ENCODE data around the gene MACROH2A1. TPM values are rescaled to one million over a fixed set of nuclear protein-coding genes. Genes with fewer than 3 reads are reported as not detected.

Gene MACROH2A1
- total RNA-seq, 1 experiment from 2014 or later = 236 TPM

DNA sequence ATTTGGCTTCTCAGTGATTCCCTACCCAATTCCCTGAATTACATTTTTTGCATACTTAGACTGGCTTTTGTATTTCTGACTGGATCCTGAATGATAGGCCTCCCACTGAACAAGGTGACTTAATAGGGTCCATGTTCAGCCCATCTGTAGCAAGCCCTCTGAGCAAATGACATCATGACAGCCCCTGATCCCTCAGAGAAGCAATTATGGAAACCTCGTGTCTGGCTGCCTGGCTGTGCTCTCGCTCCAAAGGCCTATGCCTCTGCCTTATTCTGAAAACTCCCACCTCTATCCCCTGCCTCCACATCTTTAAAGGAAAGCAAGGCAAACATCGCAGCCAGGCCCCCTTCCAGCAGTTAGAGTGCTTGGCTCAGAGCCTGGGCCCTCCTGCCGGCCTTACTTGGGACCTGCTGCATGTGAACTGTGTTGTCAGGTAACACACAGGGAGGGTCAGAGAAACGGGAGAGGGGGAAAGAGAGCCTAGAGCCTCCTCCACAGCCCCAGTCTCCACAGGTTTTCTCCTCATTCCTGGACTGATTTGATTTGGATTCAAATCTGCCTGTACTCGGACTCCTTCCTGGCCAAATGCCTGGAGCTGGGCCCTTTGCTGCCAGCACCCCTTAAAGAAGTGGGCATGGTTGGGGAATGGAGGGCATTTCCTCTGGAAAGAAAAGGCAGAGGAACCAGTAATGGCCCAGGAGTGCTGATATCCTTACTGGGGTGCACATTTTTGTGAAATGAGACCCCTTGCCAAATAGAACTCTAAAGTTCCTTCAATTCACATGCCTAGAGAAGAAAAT, 44.3 kb upstream of the MACROH2A1 start:
- no peaks in the 10 kb centered on the region for H3K4me1 Mint-ChIP-seq (ENCODE audit: low read depth, unreplicated experiment)
- ChIA-PET CTCF (no interaction called here), POLR2A (no interaction called here)
- TF ChIP-seq, protein P1, sequence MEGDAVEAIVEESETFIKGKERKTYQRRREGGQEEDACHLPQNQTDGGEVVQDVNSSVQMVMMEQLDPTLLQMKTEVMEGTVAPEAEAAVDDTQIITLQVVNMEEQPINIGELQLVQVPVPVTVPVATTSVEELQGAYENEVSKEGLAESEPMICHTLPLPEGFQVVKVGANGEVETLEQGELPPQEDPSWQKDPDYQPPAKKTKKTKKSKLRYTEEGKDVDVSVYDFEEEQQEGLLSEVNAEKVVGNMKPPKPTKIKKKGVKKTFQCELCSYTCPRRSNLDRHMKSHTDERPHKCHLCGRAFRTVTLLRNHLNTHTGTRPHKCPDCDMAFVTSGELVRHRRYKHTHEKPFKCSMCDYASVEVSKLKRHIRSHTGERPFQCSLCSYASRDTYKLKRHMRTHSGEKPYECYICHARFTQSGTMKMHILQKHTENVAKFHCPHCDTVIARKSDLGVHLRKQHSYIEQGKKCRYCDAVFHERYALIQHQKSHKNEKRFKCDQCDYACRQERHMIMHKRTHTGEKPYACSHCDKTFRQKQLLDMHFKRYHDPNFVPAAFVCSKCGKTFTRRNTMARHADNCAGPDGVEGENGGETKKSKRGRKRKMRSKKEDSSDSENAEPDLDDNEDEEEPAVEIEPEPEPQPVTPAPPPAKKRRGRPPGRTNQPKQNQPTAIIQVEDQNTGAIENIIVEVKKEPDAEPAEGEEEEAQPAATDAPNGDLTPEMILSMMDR (IDR thresholded peaks at IDR 0.05; ENCODE audit: insufficient read depth in 1 of 2, low read depth in 1 of 2, low read length in 1 of 2, severe bottlenecking in 1 of 2, unreplicated experiment in 1 of 2) = no peak
- Histone ChIP-seq H3K36me3 (ENCODE audit: control insufficient read depth, insufficient read depth, low read length) (no peaks in the 10 kb centered on the region), H3K27me3 (replicated peaks; ENCODE audit: control insufficient read depth, insufficient read depth, low read length) (no peaks in the 10 kb centered on the region), H3K4me1 (no peaks in the 10 kb centered on the region), H3K9me3 (no peaks in the 10 kb centered on the region), H3K4me3 (ENCODE audit: low read depth, low read length) (no peak overlapping the region)
- intact Hi-C loops (cut with micrococcal nuclease; ENCODE audit: unreplicated experiment) = no loop called here
- no TSS peak for BruUV-seq (replicated peaks)
- DNase-seq = no peak
- H3K27ac Mint-ChIP-seq (ENCODE audit: unreplicated experiment) = no peak overlapping the region
- no peaks in the 10 kb centered on the region for H3K9me3 Mint-ChIP-seq (ENCODE audit: unreplicated experiment)
- no peaks in the 10 kb centered on the region for H3K36me3 Mint-ChIP-seq (ENCODE audit: insufficient read depth, unreplicated experiment)
- no peak overlapping the region for H3K4me3 Mint-ChIP-seq (ENCODE audit: unreplicated experiment)
- H3K27me3 Mint-ChIP-seq (ENCODE audit: insufficient read depth, unreplicated experiment) = no peaks in the 10 kb centered on the region

DNA sequence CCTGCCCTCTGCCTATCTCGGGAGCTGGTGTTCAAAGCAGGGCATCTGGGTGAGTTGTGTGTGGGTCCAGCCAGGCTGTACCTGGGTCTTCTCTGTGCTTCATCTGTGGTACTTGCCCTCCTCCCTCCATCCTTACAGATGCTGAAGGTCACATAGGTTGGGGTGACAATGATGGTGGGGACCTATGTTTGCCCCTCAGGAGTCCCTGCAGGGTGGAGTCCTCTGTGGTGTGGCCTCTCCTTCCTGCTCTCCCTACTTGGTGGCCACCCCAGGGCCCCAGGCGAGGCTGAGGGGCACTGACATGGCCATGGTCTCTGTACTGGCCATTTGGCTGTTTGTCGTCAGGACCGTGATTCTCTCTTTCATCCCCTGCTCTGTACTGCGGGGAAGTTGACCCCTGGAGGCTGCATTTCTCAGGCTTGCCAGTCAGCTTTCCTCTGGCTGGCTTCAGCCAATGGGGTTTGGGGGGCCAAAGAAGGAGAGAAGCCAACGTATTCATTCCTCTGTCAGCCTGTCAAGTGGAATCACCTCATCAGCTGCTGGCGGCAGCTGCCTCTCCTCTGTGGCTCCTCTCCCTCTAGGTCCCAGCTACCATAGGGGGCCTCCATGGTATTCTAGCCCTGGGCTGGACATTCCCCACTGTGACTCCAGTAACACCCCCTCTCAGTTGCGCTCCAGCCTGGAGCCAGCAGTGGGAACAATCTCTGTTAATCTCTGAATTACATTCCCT, 43.6 kb upstream of the MACROH2A1 start:
- TF ChIP-seq, protein P1 (IDR thresholded peaks at IDR 0.05; ENCODE audit: insufficient read depth in 1 of 2, low read depth in 1 of 2, low read length in 1 of 2, severe bottlenecking in 1 of 2, unreplicated experiment in 1 of 2) = no peak
- Mint-ChIP-seq H3K4me1 (ENCODE audit: low read depth, unreplicated experiment) (no peaks in the 10 kb centered on the region), H3K9me3 (ENCODE audit: unreplicated experiment) (no peaks in the 10 kb centered on the region), H3K36me3 (ENCODE audit: insufficient read depth, unreplicated experiment) (no peaks in the 10 kb centered on the region), H3K27me3 (ENCODE audit: insufficient read depth, unreplicated experiment) (no peaks in the 10 kb centered on the region), H3K27ac (ENCODE audit: unreplicated experiment) (no peak overlapping the region), H3K4me3 (ENCODE audit: unreplicated experiment) (no peak overlapping the region)
- Histone ChIP-seq H3K36me3 (ENCODE audit: control insufficient read depth, insufficient read depth, low read length) (no peaks in the 10 kb centered on the region), H3K4me3 (ENCODE audit: low read depth, low read length) (no peak overlapping the region), H3K4me1 (peaks cover 4% of the 10 kb centered on the region; the same call in 1 of the 2 replicates), H3K27me3 (replicated peaks; ENCODE audit: control insufficient read depth, insufficient read depth, low read length) (no peaks in the 10 kb centered on the region), H3K9me3 (no peaks in the 10 kb centered on the region)
- no TSS peak for BruUV-seq (replicated peaks)
- POLR2A ChIA-PET = no interaction called here
- intact Hi-C loops (cut with micrococcal nuclease; ENCODE audit: unreplicated experiment) = no loop called here
- no peak for DNase-seq
- CTCF ChIA-PET = no interaction called here

DNA sequence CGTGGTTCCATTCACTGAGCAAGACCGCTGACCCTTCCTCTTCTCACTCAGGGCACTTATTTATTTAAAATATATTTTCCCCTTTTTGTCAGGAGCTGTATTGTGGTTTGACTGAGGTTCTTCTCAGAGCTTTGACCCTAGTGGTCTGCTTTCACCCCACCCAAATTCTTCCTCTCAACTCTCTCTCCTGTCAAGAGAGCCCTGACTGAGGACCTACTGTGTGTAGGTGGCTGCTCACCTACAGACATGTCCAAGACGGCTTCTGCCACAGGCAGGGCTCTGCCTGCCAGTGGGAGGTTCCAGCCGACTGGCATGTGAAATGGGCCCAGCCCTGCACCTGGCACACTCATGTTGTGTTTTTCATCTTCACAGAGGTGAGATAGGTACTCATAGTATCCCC, 42.9 kb upstream of the MACROH2A1 start:
- Mint-ChIP-seq H3K9me3 (ENCODE audit: unreplicated experiment) (no peaks in the 10 kb centered on the region), H3K27ac (ENCODE audit: unreplicated experiment) (no peak overlapping the region), H3K4me1 (ENCODE audit: low read depth, unreplicated experiment) (no peaks in the 10 kb centered on the region), H3K4me3 (ENCODE audit: unreplicated experiment) (no peak overlapping the region), H3K27me3 (ENCODE audit: insufficient read depth, unreplicated experiment) (no peaks in the 10 kb centered on the region), H3K36me3 (ENCODE audit: insufficient read depth, unreplicated experiment) (no peaks in the 10 kb centered on the region)
- Histone ChIP-seq H3K36me3 (ENCODE audit: control insufficient read depth, insufficient read depth, low read length) (no peaks in the 10 kb centered on the region), H3K4me1 (peaks cover 8% of the 10 kb centered on the region; the same call in 1 of the 2 replicates), H3K4me3 (ENCODE audit: low read depth, low read length) (no peak overlapping the region), H3K9me3 (no peaks in the 10 kb centered on the region), H3K27me3 (replicated peaks; ENCODE audit: control insufficient read depth, insufficient read depth, low read length) (no peaks in the 10 kb centered on the region)
- ChIA-PET CTCF (no interaction called here), POLR2A (no interaction called here)
- TF ChIP-seq, protein P1 (IDR thresholded peaks at IDR 0.05; ENCODE audit: insufficient read depth in 1 of 2, low read depth in 1 of 2, low read length in 1 of 2, severe bottlenecking in 1 of 2, unreplicated experiment in 1 of 2) = no peak
- intact Hi-C loops (cut with micrococcal nuclease; ENCODE audit: unreplicated experiment) = no loop called here
- no peak for DNase-seq
- no TSS peak for BruUV-seq (replicated peaks)

All from Caco-2 (cell line).